ENCODE measurements around the gene NNMT. TPM values are rescaled to one million over a fixed set of nuclear protein-coding genes. Genes with fewer than 3 reads are reported as not detected.

The NNMT gene
- polyA plus RNA-seq, 1 of the 3 experiments (the other 2 are of a cell fraction), result 84.6 TPM

- POLR2A ChIA-PET, result no interaction called here
- no peak overlapping the region for H3K9ac ChIP-seq
- no peaks in the 10 kb centered on the region for H3F3A ChIP-seq (replicated peaks; ENCODE audit: insufficient read depth)
- H3K27me3 ChIP-seq (ENCODE audit: insufficient read depth), result peaks cover 46% of the 10 kb centered on the region; the same call in 1 of the 2 replicates
- peaks cover 0 to 3% of the 10 kb centered on the region in 2 experiments; a peak in 1 of 4 replicates for H3K4me1 ChIP-seq (ENCODE audit: control insufficient read depth in 1 of 2, insufficient read depth in 2 of 2, low read depth in 1 of 2, low read length in 1 of 2)
- 14% methylated on average over 5 of the region's 5 CpGs for whole genome bisulfite sequencing (ENCODE audit: low lambda C conversion rate)
- CTCF ChIA-PET, result interaction anchor here (1.7 to 15.2 kb wide), 2 partner anchors 16 to 281 kb away, joined by 4 to 143 read pairs; no protein-coding TSS in a partner anchor
- H3K36me3 ChIP-seq (replicated peaks in 1 of 2; ENCODE audit: control insufficient read depth in 1 of 2, insufficient read depth in 2 of 2, low read length in 1 of 2), result no peaks in the 10 kb centered on the region
- no peaks in the 10 kb centered on the region for H3K79me2 ChIP-seq (ENCODE audit: insufficient read depth)
- no peaks in the 10 kb centered on the region for H3K9me2 ChIP-seq
- no peak for DNase-seq
- no peak for TF ChIP-seq FOXM1 (IDR thresholded peaks at IDR 0.05; ENCODE audit: low read depth)
- TF ChIP-seq, protein P1, sequence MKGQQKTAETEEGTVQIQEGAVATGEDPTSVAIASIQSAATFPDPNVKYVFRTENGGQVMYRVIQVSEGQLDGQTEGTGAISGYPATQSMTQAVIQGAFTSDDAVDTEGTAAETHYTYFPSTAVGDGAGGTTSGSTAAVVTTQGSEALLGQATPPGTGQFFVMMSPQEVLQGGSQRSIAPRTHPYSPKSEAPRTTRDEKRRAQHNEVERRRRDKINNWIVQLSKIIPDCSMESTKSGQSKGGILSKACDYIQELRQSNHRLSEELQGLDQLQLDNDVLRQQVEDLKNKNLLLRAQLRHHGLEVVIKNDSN (IDR thresholded peaks at IDR 0.05; ENCODE audit: borderline replicate concordance, low read depth), result no peak
- TF ChIP-seq NFIC (IDR thresholded peaks at IDR 0.05; ENCODE audit: borderline replicate concordance), result no peak
- TF ChIP-seq MAX (IDR thresholded peaks at IDR 0.05; ENCODE audit: low read depth), result no peak
- TF ChIP-seq YY1 (IDR thresholded peaks at IDR 0.05; ENCODE audit: low read depth), result no peak
- no peak for TF ChIP-seq FOXJ3 (CRISPR knock-in tag; IDR thresholded peaks at IDR 0.05)
- TF ChIP-seq FOSL2 (IDR thresholded peaks at IDR 0.05; ENCODE audit: borderline replicate concordance, low read depth), result no peak
- TF ChIP-seq, protein P2, sequence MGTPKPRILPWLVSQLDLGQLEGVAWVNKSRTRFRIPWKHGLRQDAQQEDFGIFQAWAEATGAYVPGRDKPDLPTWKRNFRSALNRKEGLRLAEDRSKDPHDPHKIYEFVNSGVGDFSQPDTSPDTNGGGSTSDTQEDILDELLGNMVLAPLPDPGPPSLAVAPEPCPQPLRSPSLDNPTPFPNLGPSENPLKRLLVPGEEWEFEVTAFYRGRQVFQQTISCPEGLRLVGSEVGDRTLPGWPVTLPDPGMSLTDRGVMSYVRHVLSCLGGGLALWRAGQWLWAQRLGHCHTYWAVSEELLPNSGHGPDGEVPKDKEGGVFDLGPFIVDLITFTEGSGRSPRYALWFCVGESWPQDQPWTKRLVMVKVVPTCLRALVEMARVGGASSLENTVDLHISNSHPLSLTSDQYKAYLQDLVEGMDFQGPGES (IDR thresholded peaks at IDR 0.05; ENCODE audit: low read depth, low read length), result no peak
- no peak for TF ChIP-seq RFX5 (IDR thresholded peaks at IDR 0.05; ENCODE audit: low read length)
- TF ChIP-seq, protein P3, sequence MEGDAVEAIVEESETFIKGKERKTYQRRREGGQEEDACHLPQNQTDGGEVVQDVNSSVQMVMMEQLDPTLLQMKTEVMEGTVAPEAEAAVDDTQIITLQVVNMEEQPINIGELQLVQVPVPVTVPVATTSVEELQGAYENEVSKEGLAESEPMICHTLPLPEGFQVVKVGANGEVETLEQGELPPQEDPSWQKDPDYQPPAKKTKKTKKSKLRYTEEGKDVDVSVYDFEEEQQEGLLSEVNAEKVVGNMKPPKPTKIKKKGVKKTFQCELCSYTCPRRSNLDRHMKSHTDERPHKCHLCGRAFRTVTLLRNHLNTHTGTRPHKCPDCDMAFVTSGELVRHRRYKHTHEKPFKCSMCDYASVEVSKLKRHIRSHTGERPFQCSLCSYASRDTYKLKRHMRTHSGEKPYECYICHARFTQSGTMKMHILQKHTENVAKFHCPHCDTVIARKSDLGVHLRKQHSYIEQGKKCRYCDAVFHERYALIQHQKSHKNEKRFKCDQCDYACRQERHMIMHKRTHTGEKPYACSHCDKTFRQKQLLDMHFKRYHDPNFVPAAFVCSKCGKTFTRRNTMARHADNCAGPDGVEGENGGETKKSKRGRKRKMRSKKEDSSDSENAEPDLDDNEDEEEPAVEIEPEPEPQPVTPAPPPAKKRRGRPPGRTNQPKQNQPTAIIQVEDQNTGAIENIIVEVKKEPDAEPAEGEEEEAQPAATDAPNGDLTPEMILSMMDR (IDR thresholded peaks at IDR 0.05), result no peak
- no peak for TF ChIP-seq MXI1 (IDR thresholded peaks at IDR 0.05; ENCODE audit: low read depth, low read length)
- no peak for TF ChIP-seq EP300 (IDR thresholded peaks at IDR 0.05; ENCODE audit: borderline replicate concordance in 1 of 2, low read depth in 1 of 2, low read length in 1 of 2)
- TF ChIP-seq RXRA (IDR thresholded peaks at IDR 0.05; ENCODE audit: borderline replicate concordance, low read depth), result no peak
- no peak for TF ChIP-seq USF2 (IDR thresholded peaks at IDR 0.05; ENCODE audit: borderline replicate concordance, low read depth, low read length)
- no peak for TF ChIP-seq JUND (IDR thresholded peaks at IDR 0.05)
- H2AFZ ChIP-seq (ENCODE audit: low read depth), result no peak overlapping the region
- no peak overlapping the region for H3K4me2 ChIP-seq
- H3K27ac ChIP-seq (ENCODE audit: low read depth in 2 of 2, low read length in 1 of 2), result no peak overlapping the region
- H4K20me1 ChIP-seq (ENCODE audit: insufficient read depth), result no peaks in the 10 kb centered on the region
- H3K9me3 ChIP-seq, result no peaks in the 10 kb centered on the region
- no peak overlapping the region for H3K4me3 ChIP-seq (ENCODE audit: low read depth in 2 of 2, low read length in 1 of 2)
Measured at GRCh38 chr11:114276077-114276476, 20.1 kb upstream of the NNMT start.
